NB4 (cell line): ENCODE data around the gene ACBD4.
A peak's percentile ranks its signal among the peaks of the same experiment; 100 is the strongest.

ENCODE experiments used
- DNase-seq: peaks from one replicate; pipeline ENCODE4 v3.0.0; 2010; ENCODE audit warnings: low read depth
- H3K4me3 ChIP-seq: one replicate; pipeline ENCODE4 v1.5.1; 2011; ENCODE audit warnings: mild to moderate bottlenecking, low read depth, low read length, moderate library complexity
- MAX ChIP-seq: IDR thresholded peaks from 2 replicates; pipeline ENCODE4 v1.6.1; 2011; ENCODE audit warnings: low read depth, low read length
- MYC ChIP-seq: IDR thresholded peaks from 2 replicates; pipeline ENCODE4 v1.6.1; 2011; ENCODE audit warnings: low read depth, low read length
- POLR2A ChIP-seq: IDR thresholded peaks from 2 replicates; pipeline ENCODE4 v1.6.1; 2011; ENCODE audit warnings: mild to moderate bottlenecking; ENCODE audit not compliant: insufficient read length; ENCODE audit errors: extremely low read depth
- TF ChIP-seq, protein P1 (sequence below): IDR thresholded peaks from one replicate; pipeline ENCODE4 v1.5.1; 2012; ENCODE audit warnings: low read depth, low read length

The ACBD4 gene

GRCh38 chr17:45147581-45148182, 12.2 kb downstream of the ACBD4 start:
- peak; percentile 94 for DNase-seq
- H3K4me3 ChIP-seq: peak overlapping the region; percentile 62
- TF ChIP-seq, protein P1, sequence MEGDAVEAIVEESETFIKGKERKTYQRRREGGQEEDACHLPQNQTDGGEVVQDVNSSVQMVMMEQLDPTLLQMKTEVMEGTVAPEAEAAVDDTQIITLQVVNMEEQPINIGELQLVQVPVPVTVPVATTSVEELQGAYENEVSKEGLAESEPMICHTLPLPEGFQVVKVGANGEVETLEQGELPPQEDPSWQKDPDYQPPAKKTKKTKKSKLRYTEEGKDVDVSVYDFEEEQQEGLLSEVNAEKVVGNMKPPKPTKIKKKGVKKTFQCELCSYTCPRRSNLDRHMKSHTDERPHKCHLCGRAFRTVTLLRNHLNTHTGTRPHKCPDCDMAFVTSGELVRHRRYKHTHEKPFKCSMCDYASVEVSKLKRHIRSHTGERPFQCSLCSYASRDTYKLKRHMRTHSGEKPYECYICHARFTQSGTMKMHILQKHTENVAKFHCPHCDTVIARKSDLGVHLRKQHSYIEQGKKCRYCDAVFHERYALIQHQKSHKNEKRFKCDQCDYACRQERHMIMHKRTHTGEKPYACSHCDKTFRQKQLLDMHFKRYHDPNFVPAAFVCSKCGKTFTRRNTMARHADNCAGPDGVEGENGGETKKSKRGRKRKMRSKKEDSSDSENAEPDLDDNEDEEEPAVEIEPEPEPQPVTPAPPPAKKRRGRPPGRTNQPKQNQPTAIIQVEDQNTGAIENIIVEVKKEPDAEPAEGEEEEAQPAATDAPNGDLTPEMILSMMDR: no peak
- TF ChIP-seq MYC (peak; percentile 87), MAX (peak; percentile 81), POLR2A (no peak)

DNA sequence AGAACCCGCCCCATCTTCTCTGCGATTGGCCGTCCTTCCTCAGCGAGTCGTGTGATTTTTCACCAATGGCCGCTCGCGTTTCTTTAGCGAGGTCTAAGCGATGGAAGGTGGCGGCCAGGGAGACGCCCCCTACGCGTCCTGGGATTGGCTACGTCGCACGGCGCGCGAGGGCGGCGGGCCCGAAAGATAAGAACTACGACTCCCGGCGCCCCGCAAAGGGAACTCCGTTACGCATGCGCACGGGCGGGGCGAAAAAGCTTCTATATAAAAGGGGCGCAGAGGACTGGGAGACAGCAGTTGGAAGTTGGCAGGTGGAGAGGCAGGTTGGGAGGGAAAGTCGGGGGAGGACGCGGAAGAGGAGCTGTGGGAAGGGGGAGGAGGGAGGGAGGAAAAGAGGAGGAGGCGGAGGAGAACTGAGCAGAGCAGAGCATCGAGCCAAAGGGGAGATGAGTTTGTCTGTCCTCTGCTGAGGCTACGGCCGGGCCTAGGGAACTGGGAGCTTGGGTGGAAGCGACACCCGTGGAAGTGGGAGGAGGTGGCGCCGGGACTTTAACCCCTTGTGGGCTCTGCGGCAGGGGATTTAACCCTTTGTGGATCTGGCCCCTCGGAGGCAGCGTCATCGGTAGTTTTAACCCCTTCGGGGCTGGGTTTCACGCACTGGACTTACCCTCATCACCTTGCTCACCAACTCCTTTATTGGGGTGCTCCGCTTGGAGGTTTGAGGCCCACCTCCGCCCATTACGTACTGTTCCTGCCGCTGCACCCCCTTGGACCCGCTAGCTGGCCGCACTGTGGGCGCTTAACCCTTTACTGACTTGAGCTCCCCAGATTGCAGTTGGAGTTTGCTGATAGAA, 12.9 kb downstream of the ACBD4 start, which contains the start of gene HEXIM1:
Gene HEXIM1 (plus strand): TSS at position 293 of the 854 bp plus-strand sequence. CDS start 716 bp downstream, outside the sequence.
- peak within 1 kb of the TSS; percentile 86 for H3K4me3 ChIP-seq
- DNase-seq: peak; percentile 99
- TF ChIP-seq POLR2A (peak; percentile 100), MAX (peak; percentile 20; the same call in 1 of the 2 replicates)
- TF ChIP-seq, protein P1: no peak

- TF ChIP-seq MAX (0 out of 2 replicates have a peak, but pooled peaks have one; percentile 16), MYC (0 out of 2 replicates have a peak, but pooled peaks have one; percentile 19), POLR2A (no peak)
- TF ChIP-seq, protein P1: peak; percentile 82
- peak overlapping the region; percentile 86 for H3K4me3 ChIP-seq
- peak; percentile 92 for DNase-seq
These were observed 13.7 kb downstream of the ACBD4 start for GRCh38 chr17:45149037-45149668.

- TF ChIP-seq MAX: no peak
- TF ChIP-seq POLR2A: no peak
- TF ChIP-seq MYC: no peak
- TF ChIP-seq, protein P1: no peak
- peak; percentile 67 for DNase-seq
These were observed 14.5 kb downstream of the ACBD4 start for GRCh38 chr17:45149669-45150664.

More at GRCh38 chr17:45149669-45150664, 14.5 kb downstream of the ACBD4 start:
- peak overlapping the region; percentile 86 for H3K4me3 ChIP-seq
